ENCODE measurements around the gene CDK8. TPM values are rescaled to one million over a fixed set of nuclear protein-coding genes. Genes with fewer than 3 reads are reported as not detected.

CDK8 gene
- total and polyA plus RNA-seq, 2 donors (not counting 3 experiments of a cell fraction or from before 2014, with no cell fraction given) = 12.2 to 13.3 TPM

DNA sequence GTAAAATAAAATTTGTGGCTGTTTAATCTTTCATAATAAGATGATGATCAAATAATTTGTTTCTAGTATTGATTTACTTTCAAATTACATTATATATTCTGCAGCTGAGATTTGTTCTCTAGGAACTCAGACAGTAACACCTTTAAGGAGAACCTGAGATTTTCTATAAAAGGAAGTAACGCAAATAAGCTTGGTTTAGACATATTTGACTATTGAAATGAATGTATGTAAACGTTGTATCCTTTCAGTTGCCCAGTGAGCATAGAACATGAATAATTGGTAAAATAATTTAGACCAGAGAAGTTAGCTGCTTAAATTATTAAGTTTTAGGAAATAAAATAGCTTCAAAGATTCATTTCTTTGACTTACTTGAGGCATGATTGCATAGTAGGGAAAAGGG is 3.1 kb downstream of the CDK8 start:
- DNase-seq (ENCODE audit: low read depth, low spot score) = no peak
- Histone ChIP-seq H3K27ac (ENCODE audit: insufficient read depth, low read depth, low read length) (no peak overlapping the region), H3K9ac (replicated peaks; ENCODE audit: extremely low read depth, insufficient read depth, low read length) (no peak overlapping the region), H3K36me3 (ENCODE audit: control insufficient read depth in 2 of 2, extremely low read depth in 1 of 2, insufficient read depth in 2 of 2, low read length in 2 of 2) (no peaks in the 10 kb centered on the region), H3K4me3 (replicated peaks in 1 of 3; ENCODE audit: insufficient read depth in 1 of 3, low read depth in 1 of 3, low read length in 3 of 3) (no peak overlapping the region), H4K20me1 (replicated peaks; ENCODE audit: control insufficient read depth, extremely low read depth, insufficient read depth, low read length) (peaks cover 17% of the 10 kb centered on the region), H3K27me3 (ENCODE audit: control insufficient read depth in 2 of 2, insufficient read depth in 2 of 2, low read length in 2 of 2) (peaks cover 0 to 3% of the 10 kb centered on the region in 2 experiments), H3K4me2 (ENCODE audit: insufficient read depth, low read length) (no peak overlapping the region), H3K9me1 (replicated peaks; ENCODE audit: control insufficient read depth, extremely low read depth, insufficient read depth, low read length) (no peaks in the 10 kb centered on the region), H3K9me3 (replicated peaks; ENCODE audit: control insufficient read depth, insufficient read depth, low read length) (no peaks in the 10 kb centered on the region), H3K79me2 (ENCODE audit: control insufficient read depth, insufficient read depth, low read length) (peaks cover 52% of the 10 kb centered on the region), H3K4me1 (ENCODE audit: control insufficient read depth, extremely low read depth, insufficient read depth, low read length) (peaks cover 18% of the 10 kb centered on the region), H2AFZ (ENCODE audit: low read depth, low read length) (no peak overlapping the region)
- BruUV-seq (replicated peaks) = no TSS peak
- intact Hi-C loops (cut with micrococcal nuclease) = no loop called here
- no peak for TF ChIP-seq POLR2AphosphoS5 (IDR thresholded peaks at IDR 0.05; ENCODE audit: insufficient read depth, low read depth, low read length)
- no peak for TF ChIP-seq EZH2 (IDR thresholded peaks at IDR 0.05; ENCODE audit: borderline replicate concordance, low read depth, low read length, severe bottlenecking)
- TF ChIP-seq POLR2A (IDR thresholded peaks at IDR 0.05; ENCODE audit: low read depth, low read length) = no peak
- TF ChIP-seq, protein P1, sequence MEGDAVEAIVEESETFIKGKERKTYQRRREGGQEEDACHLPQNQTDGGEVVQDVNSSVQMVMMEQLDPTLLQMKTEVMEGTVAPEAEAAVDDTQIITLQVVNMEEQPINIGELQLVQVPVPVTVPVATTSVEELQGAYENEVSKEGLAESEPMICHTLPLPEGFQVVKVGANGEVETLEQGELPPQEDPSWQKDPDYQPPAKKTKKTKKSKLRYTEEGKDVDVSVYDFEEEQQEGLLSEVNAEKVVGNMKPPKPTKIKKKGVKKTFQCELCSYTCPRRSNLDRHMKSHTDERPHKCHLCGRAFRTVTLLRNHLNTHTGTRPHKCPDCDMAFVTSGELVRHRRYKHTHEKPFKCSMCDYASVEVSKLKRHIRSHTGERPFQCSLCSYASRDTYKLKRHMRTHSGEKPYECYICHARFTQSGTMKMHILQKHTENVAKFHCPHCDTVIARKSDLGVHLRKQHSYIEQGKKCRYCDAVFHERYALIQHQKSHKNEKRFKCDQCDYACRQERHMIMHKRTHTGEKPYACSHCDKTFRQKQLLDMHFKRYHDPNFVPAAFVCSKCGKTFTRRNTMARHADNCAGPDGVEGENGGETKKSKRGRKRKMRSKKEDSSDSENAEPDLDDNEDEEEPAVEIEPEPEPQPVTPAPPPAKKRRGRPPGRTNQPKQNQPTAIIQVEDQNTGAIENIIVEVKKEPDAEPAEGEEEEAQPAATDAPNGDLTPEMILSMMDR (IDR thresholded peaks at IDR 0.05; ENCODE audit: extremely low read depth in 1 of 2, insufficient read depth in 1 of 2, low read depth in 1 of 2, low read length in 2 of 2) = no peak
- TF ChIP-seq, protein P2, sequence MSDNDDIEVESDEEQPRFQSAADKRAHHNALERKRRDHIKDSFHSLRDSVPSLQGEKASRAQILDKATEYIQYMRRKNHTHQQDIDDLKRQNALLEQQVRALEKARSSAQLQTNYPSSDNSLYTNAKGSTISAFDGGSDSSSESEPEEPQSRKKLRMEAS (IDR thresholded peaks at IDR 0.05; ENCODE audit: insufficient read depth, insufficient read length) = no peak
- no peak for TF ChIP-seq GATA2 (IDR thresholded peaks at IDR 0.05; ENCODE audit: insufficient read depth, insufficient read length, low read depth, low read length)
- dilution Hi-C loops (cut with MboI; ENCODE audit: extremely low pct_ligation_motif_present, low sequenced_read_pairs) = no loop called here
- CTCF ChIA-PET = no interaction called here
- no peak for FAIRE-seq
- POLR2A ChIA-PET = no interaction called here

DNA sequence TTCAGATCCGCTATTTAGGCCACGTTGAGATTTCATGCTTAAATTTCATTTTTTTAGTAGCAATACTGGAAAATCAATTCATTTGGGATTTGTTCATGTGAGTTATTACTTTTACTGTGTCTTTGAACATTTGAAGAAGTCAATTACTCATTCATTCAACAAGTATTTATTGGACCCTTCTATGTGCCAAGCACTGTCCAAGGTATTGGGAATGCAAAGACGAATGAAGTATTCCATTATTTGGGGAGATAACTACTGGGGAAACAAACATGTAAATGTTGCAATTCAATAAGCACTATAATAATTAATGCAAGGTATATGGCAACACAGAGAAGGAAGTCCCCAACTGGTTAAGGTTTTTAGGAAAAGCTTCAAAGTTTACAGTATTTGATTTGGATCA is 5.7 kb downstream of the CDK8 start:
- no TSS peak for BruUV-seq (replicated peaks)
- Histone ChIP-seq H4K20me1 (replicated peaks; ENCODE audit: control insufficient read depth, extremely low read depth, insufficient read depth, low read length) (peaks cover 23% of the 10 kb centered on the region), H3K27ac (ENCODE audit: insufficient read depth, low read depth, low read length) (no peak overlapping the region), H3K9ac (replicated peaks; ENCODE audit: extremely low read depth, insufficient read depth, low read length) (no peak overlapping the region), H3K79me2 (ENCODE audit: control insufficient read depth, insufficient read depth, low read length) (peaks cover 64% of the 10 kb centered on the region), H3K9me1 (replicated peaks; ENCODE audit: control insufficient read depth, extremely low read depth, insufficient read depth, low read length) (no peaks in the 10 kb centered on the region), H3K4me2 (ENCODE audit: insufficient read depth, low read length) (no peak overlapping the region), H3K4me3 (replicated peaks in 1 of 3; ENCODE audit: insufficient read depth in 1 of 3, low read depth in 1 of 3, low read length in 3 of 3) (no peak overlapping the region), H3K9me3 (replicated peaks; ENCODE audit: control insufficient read depth, insufficient read depth, low read length) (no peaks in the 10 kb centered on the region), H3K36me3 (ENCODE audit: control insufficient read depth in 2 of 2, extremely low read depth in 1 of 2, insufficient read depth in 2 of 2, low read length in 2 of 2) (no peaks in the 10 kb centered on the region), H3K4me1 (ENCODE audit: control insufficient read depth, extremely low read depth, insufficient read depth, low read length) (peaks cover 15% of the 10 kb centered on the region), H3K27me3 (ENCODE audit: control insufficient read depth in 2 of 2, insufficient read depth in 2 of 2, low read length in 2 of 2) (no peaks in the 10 kb centered on the region), H2AFZ (ENCODE audit: low read depth, low read length) (no peak overlapping the region)
- CTCF ChIA-PET = no interaction called here
- TF ChIP-seq EZH2 (IDR thresholded peaks at IDR 0.05; ENCODE audit: borderline replicate concordance, low read depth, low read length, severe bottlenecking) = no peak
- TF ChIP-seq MYC (IDR thresholded peaks at IDR 0.05; ENCODE audit: low read depth, low read length) = no peak
- no peak for TF ChIP-seq POLR2A (IDR thresholded peaks at IDR 0.05; ENCODE audit: low read depth, low read length)
- TF ChIP-seq GATA2 (IDR thresholded peaks at IDR 0.05; ENCODE audit: insufficient read depth, insufficient read length, low read depth, low read length) = no peak
- TF ChIP-seq, protein P1 (IDR thresholded peaks at IDR 0.05; ENCODE audit: extremely low read depth in 1 of 2, insufficient read depth in 1 of 2, low read depth in 1 of 2, low read length in 2 of 2) = no peak
- POLR2A ChIA-PET = no interaction called here
- FAIRE-seq (no peak), DNase-seq (ENCODE audit: low read depth, low spot score) (no peak)
- dilution Hi-C loops (cut with MboI; ENCODE audit: extremely low pct_ligation_motif_present, low sequenced_read_pairs) = no loop called here
- intact Hi-C loops (cut with micrococcal nuclease) = no loop called here
